Measurements from ENCODE around the gene NEUROG2. TPM values are rescaled to one million over a fixed set of nuclear protein-coding genes. Genes with fewer than 3 reads are reported as not detected.
A peak's percentile ranks its signal among the peaks of the same experiment; 100 is the strongest.

NEUROG2 gene
- polyA plus RNA-seq, 1 donor (not counting 4 experiments of a cell fraction or from before 2014, with no cell fraction given), result not detected

- Histone ChIP-seq H3K4me2 (ENCODE audit: control insufficient read depth, extremely low read depth, insufficient read depth, low read depth, low read length) (no peak overlapping the region), H3K27me3 (ENCODE audit: control insufficient read depth, extremely low read depth, insufficient read depth, low read length) (peaks cover 90% of the 10 kb centered on the region)
Observed at GRCh38 chr4:112516471-112517066, 589 bp upstream of the NEUROG2 start.

DNA sequence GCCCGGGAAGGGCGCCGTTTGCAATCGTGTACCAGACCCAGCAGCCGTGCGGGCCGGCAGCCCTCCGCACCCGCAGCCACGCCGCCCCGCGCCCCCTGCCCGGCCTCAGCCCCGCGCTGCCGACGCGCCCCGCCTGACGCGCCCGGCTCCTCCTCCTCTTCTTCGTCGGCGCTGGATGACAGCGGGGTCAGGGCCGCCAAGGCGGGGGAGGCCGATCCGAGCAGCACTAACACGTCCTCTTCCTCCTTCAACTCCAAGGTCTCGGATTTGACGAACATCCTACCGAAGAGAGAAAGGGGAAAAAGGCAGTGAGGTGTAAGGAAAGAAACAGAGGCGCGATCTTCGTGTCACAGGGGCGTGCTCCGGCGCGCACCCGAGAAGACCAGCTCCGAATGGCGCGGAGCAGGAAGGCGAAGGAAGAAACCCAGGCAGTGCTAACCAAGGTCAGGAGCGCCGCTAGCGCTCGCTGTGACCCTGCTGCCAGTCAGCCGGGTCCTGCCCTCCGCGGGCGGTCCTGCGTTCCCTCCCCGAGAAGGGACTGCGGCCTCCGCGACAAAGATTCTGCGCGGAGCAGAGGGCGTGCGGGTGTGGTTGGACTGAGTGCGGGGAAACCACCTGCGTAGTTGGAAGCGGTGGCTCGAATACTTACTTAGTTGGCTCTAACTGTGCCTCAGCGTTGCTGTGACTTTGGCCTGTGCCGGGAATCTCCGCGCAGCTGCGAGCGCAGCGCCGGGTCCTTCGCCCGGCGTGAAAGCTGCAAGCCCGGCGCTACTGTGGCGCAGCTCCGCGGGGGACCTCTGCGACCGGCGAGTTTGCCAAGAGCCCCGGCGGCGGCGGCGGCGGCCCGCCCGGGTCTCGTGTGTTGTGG lies 548 bp downstream of the NEUROG2 start:
- no peak overlapping the region for H3K27ac ChIP-seq (ENCODE audit: control insufficient read depth, insufficient read depth, low read length)
- H4K20me1 ChIP-seq (ENCODE audit: control insufficient read depth, extremely low read depth, insufficient read depth, low read length), result peaks cover 9% of the 10 kb centered on the region
- peaks cover 2% of the 10 kb centered on the region for H3K9me3 ChIP-seq (ENCODE audit: control insufficient read depth, low read depth, low read length)
- no peaks in the 10 kb centered on the region for H3K9me1 ChIP-seq (ENCODE audit: control insufficient read depth, extremely low read depth, insufficient read depth, low read length)
- H3K79me2 ChIP-seq (ENCODE audit: control insufficient read depth, insufficient read depth, low read length), result no peaks in the 10 kb centered on the region
- dilution Hi-C loops (cut with MboI; ENCODE audit: extremely low pct_ligation_motif_present, low sequenced_read_pairs), result no loop called here
- no peak overlapping the region for H3K9ac ChIP-seq (ENCODE audit: control insufficient read depth, extremely low read depth, insufficient read depth, low read length)
- peak overlapping the region; percentile 34 to 78 (median 67) for H3K4me3 ChIP-seq (ENCODE audit: control insufficient read depth in 2 of 3, extremely low read depth in 1 of 3, insufficient read depth in 2 of 3, low read depth in 1 of 3, low read length in 3 of 3)
- H3K27me3 ChIP-seq (ENCODE audit: control insufficient read depth, extremely low read depth, insufficient read depth, low read length), result peaks cover 90% of the 10 kb centered on the region
- no peak for DNase-seq (ENCODE audit: low read depth, low spot score)
- peak overlapping the region; percentile 85 for H2AFZ ChIP-seq (ENCODE audit: control insufficient read depth, low read length)
- peaks cover under 1% of the 10 kb centered on the region for H3K4me1 ChIP-seq (ENCODE audit: control insufficient read depth, extremely low read depth, insufficient read depth, low read length)
- TF ChIP-seq, protein P1, sequence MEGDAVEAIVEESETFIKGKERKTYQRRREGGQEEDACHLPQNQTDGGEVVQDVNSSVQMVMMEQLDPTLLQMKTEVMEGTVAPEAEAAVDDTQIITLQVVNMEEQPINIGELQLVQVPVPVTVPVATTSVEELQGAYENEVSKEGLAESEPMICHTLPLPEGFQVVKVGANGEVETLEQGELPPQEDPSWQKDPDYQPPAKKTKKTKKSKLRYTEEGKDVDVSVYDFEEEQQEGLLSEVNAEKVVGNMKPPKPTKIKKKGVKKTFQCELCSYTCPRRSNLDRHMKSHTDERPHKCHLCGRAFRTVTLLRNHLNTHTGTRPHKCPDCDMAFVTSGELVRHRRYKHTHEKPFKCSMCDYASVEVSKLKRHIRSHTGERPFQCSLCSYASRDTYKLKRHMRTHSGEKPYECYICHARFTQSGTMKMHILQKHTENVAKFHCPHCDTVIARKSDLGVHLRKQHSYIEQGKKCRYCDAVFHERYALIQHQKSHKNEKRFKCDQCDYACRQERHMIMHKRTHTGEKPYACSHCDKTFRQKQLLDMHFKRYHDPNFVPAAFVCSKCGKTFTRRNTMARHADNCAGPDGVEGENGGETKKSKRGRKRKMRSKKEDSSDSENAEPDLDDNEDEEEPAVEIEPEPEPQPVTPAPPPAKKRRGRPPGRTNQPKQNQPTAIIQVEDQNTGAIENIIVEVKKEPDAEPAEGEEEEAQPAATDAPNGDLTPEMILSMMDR (optimal IDR thresholded peaks at IDR 0.05 in 1 of 3, IDR thresholded peaks at IDR 0.05 in 1 of 3, conservative IDR thresholded peaks at IDR 0.05 in 1 of 3; ENCODE audit: extremely low read depth in 1 of 3, insufficient read depth in 2 of 3, low read length in 3 of 3), result no peak
- peak; percentile 100 for TF ChIP-seq EZH2 (IDR thresholded peaks at IDR 0.05; ENCODE audit: low read length)
- no peak for FAIRE-seq
- peak overlapping the region; percentile 86 for H3K4me2 ChIP-seq (ENCODE audit: control insufficient read depth, extremely low read depth, insufficient read depth, low read depth, low read length)
- H3K36me3 ChIP-seq (ENCODE audit: control insufficient read depth in 2 of 2, extremely low read depth in 1 of 2, insufficient read depth in 2 of 2, low read length in 2 of 2), result no peaks in the 10 kb centered on the region

More at GRCh38 chr4:112516471-112517066, 589 bp upstream of the NEUROG2 start:
- Histone ChIP-seq H3K36me3 (ENCODE audit: control insufficient read depth in 2 of 2, extremely low read depth in 1 of 2, insufficient read depth in 2 of 2, low read length in 2 of 2) (no peaks in the 10 kb centered on the region), H3K79me2 (ENCODE audit: control insufficient read depth, insufficient read depth, low read length) (no peaks in the 10 kb centered on the region), H3K9ac (ENCODE audit: control insufficient read depth, extremely low read depth, insufficient read depth, low read length) (no peak overlapping the region), H3K27ac (ENCODE audit: control insufficient read depth, insufficient read depth, low read length) (no peak overlapping the region), H3K9me3 (ENCODE audit: control insufficient read depth, low read depth, low read length) (peaks cover 2% of the 10 kb centered on the region), H3K4me1 (ENCODE audit: control insufficient read depth, extremely low read depth, insufficient read depth, low read length) (peaks cover 3% of the 10 kb centered on the region), H3K9me1 (ENCODE audit: control insufficient read depth, extremely low read depth, insufficient read depth, low read length) (no peaks in the 10 kb centered on the region), H4K20me1 (ENCODE audit: control insufficient read depth, extremely low read depth, insufficient read depth, low read length) (peaks cover 9% of the 10 kb centered on the region), H2AFZ (ENCODE audit: control insufficient read depth, low read length) (no peak overlapping the region), H3K4me3 (ENCODE audit: control insufficient read depth in 2 of 3, extremely low read depth in 1 of 3, insufficient read depth in 2 of 3, low read depth in 1 of 3, low read length in 3 of 3) (no peak overlapping the region)
- dilution Hi-C loops (cut with MboI; ENCODE audit: extremely low pct_ligation_motif_present, low sequenced_read_pairs), result no loop called here
- no peak for FAIRE-seq
- peak; percentile 82 for TF ChIP-seq EZH2 (IDR thresholded peaks at IDR 0.05; ENCODE audit: low read length)
- TF ChIP-seq, protein P1 (optimal IDR thresholded peaks at IDR 0.05 in 1 of 3, IDR thresholded peaks at IDR 0.05 in 1 of 3, conservative IDR thresholded peaks at IDR 0.05 in 1 of 3; ENCODE audit: extremely low read depth in 1 of 3, insufficient read depth in 2 of 3, low read length in 3 of 3), result no peak
- no peak for DNase-seq (ENCODE audit: low read depth, low spot score)

Measured in keratinocyte (primary cell).